GM20431 (cell line): ENCODE measurements around the gene LHFPL2.

ENCODE experiments used
- in situ Hi-C: fragments of 300-500 bp; cut with MseI, MboI; formaldehyde crosslinking; loops from one replicate; pipeline ENCODE4 v1.15.0; 2020; ENCODE audit warnings: low sequenced_read_pairs; ENCODE audit not compliant: unreplicated experiment

Gene LHFPL2

GRCh38 chr5:78534148-78534904 is 114.2 kb downstream of the LHFPL2 start:
- in situ Hi-C loops = no loop called here

GRCh38 chr5:78533356-78533755 is 115.2 kb downstream of the LHFPL2 start:
- in situ Hi-C loops = no loop called here

- in situ Hi-C loops = no loop called here
These were observed 118.1 kb downstream of the LHFPL2 start for GRCh38 chr5:78530342-78531096.

- in situ Hi-C loops = no loop called here
These were observed 120.6 kb downstream of the LHFPL2 start for GRCh38 chr5:78527925-78528324.

- in situ Hi-C loops = no loop called here
These were observed 121.3 kb downstream of the LHFPL2 start for GRCh38 chr5:78527054-78527859.

- in situ Hi-C loops = no loop called here
These were observed 122.5 kb downstream of the LHFPL2 start for GRCh38 chr5:78526049-78526525.

GRCh38 chr5:78523314-78524193 is 125.0 kb downstream of the LHFPL2 start:
- in situ Hi-C loops = no loop called here

GRCh38 chr5:78522476-78523260 is 125.9 kb downstream of the LHFPL2 start:
- in situ Hi-C loops = no loop called here

- in situ Hi-C loops = no loop called here
These were observed 127.1 kb downstream of the LHFPL2 start for GRCh38 chr5:78521455-78521854.

- in situ Hi-C loops = no loop called here
These were observed 129.2 kb downstream of the LHFPL2 start for GRCh38 chr5:78519198-78519941.

GRCh38 chr5:78518365-78519197 is 130.0 kb downstream of the LHFPL2 start:
- in situ Hi-C loops = no loop called here

- in situ Hi-C loops = no loop called here
These were observed 132.9 kb downstream of the LHFPL2 start for GRCh38 chr5:78515670-78516069.

- in situ Hi-C loops = no loop called here
These were observed 133.9 kb downstream of the LHFPL2 start for GRCh38 chr5:78514427-78515330.

- in situ Hi-C loops = no loop called here
These were observed 135.1 kb downstream of the LHFPL2 start for GRCh38 chr5:78513441-78513840.

- in situ Hi-C loops = no loop called here
These were observed 136.1 kb downstream of the LHFPL2 start for GRCh38 chr5:78512435-78512834.

- in situ Hi-C loops = no loop called here
These were observed 137.3 kb downstream of the LHFPL2 start for GRCh38 chr5:78511121-78511906.
